ENCODE data around the gene CAMK2G.

Gene CAMK2G

DNA sequence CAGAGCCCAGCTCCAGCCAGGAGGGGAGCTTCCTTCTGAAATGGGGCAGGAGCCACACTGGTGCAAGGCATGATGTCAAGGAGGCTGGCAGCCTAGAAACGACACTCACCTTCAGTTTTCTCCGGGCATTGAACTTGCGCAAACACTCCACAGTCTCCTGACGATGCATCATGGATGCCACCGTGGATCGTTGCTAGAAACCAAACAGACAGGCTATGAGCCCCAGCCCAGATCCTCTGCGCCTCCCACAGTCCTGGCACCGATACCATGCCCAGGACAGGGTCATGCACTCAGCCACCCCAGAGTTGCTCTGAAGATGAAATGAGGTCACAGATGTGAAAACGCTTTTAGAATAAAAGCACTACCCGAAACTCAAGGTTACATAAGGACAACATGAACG lies 32.0 kb downstream of the CAMK2G start:
- in situ Hi-C loops (cut with MboI; ENCODE audit: low sequenced_read_pairs, unreplicated experiment), result no loop called here
- TF ChIP-seq, protein P1, sequence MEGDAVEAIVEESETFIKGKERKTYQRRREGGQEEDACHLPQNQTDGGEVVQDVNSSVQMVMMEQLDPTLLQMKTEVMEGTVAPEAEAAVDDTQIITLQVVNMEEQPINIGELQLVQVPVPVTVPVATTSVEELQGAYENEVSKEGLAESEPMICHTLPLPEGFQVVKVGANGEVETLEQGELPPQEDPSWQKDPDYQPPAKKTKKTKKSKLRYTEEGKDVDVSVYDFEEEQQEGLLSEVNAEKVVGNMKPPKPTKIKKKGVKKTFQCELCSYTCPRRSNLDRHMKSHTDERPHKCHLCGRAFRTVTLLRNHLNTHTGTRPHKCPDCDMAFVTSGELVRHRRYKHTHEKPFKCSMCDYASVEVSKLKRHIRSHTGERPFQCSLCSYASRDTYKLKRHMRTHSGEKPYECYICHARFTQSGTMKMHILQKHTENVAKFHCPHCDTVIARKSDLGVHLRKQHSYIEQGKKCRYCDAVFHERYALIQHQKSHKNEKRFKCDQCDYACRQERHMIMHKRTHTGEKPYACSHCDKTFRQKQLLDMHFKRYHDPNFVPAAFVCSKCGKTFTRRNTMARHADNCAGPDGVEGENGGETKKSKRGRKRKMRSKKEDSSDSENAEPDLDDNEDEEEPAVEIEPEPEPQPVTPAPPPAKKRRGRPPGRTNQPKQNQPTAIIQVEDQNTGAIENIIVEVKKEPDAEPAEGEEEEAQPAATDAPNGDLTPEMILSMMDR (IDR thresholded peaks at IDR 0.05; ENCODE audit: borderline replicate concordance, control extremely low read depth, extremely low read depth, insufficient read depth, missing control alignments), result no peak
- DNase-seq (ENCODE audit: low spot score), result no peak

DNA sequence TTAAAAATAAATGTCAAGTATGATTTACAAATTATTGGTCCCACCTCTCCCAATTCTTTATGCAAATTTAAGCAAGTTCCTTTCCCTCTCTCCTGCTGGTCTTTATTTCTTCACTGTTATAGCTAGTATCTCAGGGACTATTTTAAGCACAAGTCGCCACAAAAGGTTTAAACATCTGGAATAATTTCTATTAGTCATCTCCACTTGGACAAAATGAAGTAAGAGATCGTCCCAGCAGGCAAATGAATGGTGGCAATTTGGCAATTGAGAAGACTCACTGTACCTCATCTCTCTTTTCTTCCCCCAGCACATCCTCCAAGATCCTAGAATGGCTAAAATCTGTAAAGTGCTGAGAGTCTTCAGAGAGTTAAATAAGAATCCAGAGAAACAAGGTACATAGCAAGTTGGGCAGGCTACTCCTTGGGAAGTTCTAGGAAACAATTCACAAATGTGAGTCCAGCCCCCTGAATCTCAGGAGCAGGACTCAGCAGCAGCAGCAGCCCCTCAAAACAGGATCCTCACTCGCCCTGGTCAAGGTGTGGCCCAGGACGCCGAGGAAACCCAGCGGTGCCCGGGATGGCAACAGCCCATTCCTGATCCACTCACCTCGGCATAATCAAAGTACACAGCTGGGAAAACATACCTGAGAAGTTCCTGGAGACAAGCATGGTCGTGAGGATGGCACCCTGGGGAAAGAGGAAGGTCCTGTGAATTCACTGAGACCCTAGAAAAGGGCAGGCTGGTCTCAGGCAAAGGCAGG lies 32.6 kb downstream of the CAMK2G start:
- DNase-seq (ENCODE audit: low spot score), result no peak
- TF ChIP-seq, protein P1 (IDR thresholded peaks at IDR 0.05; ENCODE audit: borderline replicate concordance, control extremely low read depth, extremely low read depth, insufficient read depth, missing control alignments), result no peak
- in situ Hi-C loops (cut with MboI; ENCODE audit: low sequenced_read_pairs, unreplicated experiment), result no loop called here

DNA sequence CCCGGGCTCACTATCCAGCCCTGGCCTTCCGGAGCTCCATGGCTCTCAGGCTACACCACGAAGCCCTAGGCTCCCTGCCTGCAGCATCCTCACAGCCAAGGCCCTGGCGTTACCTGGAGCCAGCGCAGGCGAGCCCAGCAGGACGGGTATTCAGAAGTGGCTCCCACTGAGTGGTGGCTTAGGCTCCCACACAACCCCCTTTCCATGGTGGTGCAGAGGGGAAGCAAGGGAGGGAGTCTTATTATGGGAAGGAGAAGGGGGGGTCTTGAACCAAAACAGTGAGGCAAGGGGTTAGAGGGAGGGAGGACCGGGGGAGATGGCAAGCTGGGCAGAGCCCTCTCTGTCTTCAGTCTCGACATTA lies 33.3 kb downstream of the CAMK2G start:
- in situ Hi-C loops (cut with MboI; ENCODE audit: low sequenced_read_pairs, unreplicated experiment), result no loop called here
- TF ChIP-seq, protein P1 (IDR thresholded peaks at IDR 0.05; ENCODE audit: borderline replicate concordance, control extremely low read depth, extremely low read depth, insufficient read depth, missing control alignments), result no peak
- DNase-seq (ENCODE audit: low spot score), result no peak

DNA sequence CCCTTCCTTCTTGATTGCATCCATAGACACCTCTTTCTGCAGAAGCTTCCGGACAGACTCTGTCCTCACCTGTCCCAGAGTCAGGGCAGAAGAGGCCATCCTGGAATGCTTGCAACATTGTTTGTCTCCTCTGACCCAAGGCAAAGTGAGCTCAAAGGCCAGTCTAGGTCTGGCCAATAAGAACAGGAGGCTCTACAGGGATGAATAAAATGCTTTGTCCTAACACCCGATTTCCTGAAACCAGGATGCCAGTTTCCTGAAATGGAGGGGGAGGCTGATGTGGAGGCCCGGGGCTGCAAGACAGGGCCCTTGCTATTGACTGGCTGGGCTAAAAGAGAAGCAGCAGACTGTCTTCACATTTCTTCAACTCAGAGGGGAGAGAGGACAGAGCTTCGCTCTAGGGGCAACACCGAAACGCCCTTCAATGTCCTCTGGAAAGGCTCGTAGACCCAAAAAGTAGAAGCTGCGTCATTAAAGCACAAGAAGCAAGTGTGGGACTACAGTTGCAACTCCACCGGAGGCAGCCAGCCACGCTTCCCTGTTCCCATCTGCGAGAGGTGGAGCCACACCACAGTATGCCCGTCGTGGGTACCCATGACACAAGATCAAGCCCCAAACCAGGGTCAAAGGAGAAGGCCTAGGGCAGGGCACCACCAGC lies 33.8 kb downstream of the CAMK2G start:
- in situ Hi-C loops (cut with MboI; ENCODE audit: low sequenced_read_pairs, unreplicated experiment), result no loop called here
- TF ChIP-seq, protein P1 (IDR thresholded peaks at IDR 0.05; ENCODE audit: borderline replicate concordance, control extremely low read depth, extremely low read depth, insufficient read depth, missing control alignments), result no peak
- DNase-seq (ENCODE audit: low spot score), result no peak

DNA sequence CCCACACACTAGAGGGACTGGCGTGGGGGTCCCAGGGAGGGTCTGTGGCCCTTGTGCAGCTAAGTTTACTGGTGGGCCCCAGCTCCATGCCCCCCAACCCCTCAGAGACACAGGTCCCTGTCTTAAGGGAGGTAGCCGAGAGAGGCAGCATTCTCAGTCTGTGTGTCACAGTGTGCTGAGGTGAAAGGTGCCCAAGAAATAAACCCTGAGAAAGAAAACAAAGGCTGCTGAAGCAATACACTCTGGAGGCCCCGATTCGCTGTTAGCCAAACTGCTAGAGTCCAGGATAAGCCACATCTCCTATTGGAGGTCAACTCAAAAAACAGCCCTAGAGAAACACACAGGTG lies 34.3 kb downstream of the CAMK2G start:
- in situ Hi-C loops (cut with MboI; ENCODE audit: low sequenced_read_pairs, unreplicated experiment), result no loop called here

DNA sequence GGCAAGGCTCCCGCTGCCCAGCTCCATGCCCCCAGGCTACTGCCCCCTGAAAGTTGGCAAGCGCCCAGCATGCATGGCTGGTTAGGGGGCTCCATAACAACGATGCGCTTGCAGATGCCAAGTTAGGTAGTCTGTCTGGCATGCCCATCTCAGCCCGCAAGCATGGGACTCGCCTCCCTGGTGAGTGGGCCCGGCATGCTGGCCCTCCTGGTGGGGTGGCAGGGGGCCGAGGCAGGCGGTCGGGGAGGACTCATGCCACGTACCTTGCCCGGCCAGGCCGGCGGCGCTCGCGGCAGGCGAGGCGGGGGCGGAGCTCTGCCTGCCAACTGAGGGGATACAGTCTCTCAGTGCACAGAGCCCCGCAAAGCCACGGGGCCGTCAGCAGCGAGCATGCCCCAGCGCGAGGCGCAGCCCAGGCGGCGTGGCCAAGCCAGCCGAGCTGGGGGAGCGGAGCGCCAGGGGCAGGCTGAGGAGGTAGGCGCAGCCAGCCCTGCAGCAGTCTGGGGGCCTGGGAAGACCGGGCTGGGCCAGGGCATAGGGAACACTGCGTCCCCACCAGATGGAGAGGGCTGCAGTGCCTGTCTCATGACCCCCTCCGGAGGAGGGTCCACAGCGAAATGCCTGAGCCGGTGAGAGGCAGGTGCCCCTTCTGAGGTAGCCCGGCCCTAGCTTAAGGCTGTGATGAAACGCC lies 34.9 kb downstream of the CAMK2G start:
- in situ Hi-C loops (cut with MboI; ENCODE audit: low sequenced_read_pairs, unreplicated experiment), result no loop called here
- TF ChIP-seq, protein P1 (IDR thresholded peaks at IDR 0.05; ENCODE audit: borderline replicate concordance, control extremely low read depth, extremely low read depth, insufficient read depth, missing control alignments), result no peak

More for the DNA sequence above, 34.3 kb downstream of the CAMK2G start:
- DNase-seq (ENCODE audit: low spot score), result no peak
- TF ChIP-seq, protein P1 (IDR thresholded peaks at IDR 0.05; ENCODE audit: borderline replicate concordance, control extremely low read depth, extremely low read depth, insufficient read depth, missing control alignments), result no peak

More for the DNA sequence above, 34.9 kb downstream of the CAMK2G start:
- no peak for DNase-seq (ENCODE audit: low spot score)

All from GM13976 (cell line).